PC-3 (cell line): ENCODE data around the gene OSBPL6.

Experiments
- EZH2 ChIP-seq: fragments of 300-600 bp; sonication (generic); IDR thresholded peaks from one replicate; pipeline ENCODE4 v1.6.1; 2017; ENCODE audit warnings: antibody characterized with exemption, mild to moderate bottlenecking, low read length; ENCODE audit not compliant: unreplicated experiment
- TF ChIP-seq, protein P1 (sequence below): fragments of 300-600 bp; sonication (generic); conservative IDR thresholded peaks from 2 replicates; pipeline ENCODE4 v1.5.1; 2017; ENCODE audit warnings: antibody characterized with exemption, low read depth, mild to moderate bottlenecking, low read length

- TF ChIP-seq, protein P1, sequence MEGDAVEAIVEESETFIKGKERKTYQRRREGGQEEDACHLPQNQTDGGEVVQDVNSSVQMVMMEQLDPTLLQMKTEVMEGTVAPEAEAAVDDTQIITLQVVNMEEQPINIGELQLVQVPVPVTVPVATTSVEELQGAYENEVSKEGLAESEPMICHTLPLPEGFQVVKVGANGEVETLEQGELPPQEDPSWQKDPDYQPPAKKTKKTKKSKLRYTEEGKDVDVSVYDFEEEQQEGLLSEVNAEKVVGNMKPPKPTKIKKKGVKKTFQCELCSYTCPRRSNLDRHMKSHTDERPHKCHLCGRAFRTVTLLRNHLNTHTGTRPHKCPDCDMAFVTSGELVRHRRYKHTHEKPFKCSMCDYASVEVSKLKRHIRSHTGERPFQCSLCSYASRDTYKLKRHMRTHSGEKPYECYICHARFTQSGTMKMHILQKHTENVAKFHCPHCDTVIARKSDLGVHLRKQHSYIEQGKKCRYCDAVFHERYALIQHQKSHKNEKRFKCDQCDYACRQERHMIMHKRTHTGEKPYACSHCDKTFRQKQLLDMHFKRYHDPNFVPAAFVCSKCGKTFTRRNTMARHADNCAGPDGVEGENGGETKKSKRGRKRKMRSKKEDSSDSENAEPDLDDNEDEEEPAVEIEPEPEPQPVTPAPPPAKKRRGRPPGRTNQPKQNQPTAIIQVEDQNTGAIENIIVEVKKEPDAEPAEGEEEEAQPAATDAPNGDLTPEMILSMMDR: no peak
- no peak for TF ChIP-seq EZH2
Observed at GRCh38 chr2:178379162-178380004, 185.1 kb downstream of the OSBPL6 start.
